ENCODE results near the gene C1R. TPM values are rescaled to one million over a fixed set of nuclear protein-coding genes. Genes with fewer than 3 reads are reported as not detected.
"Not testable (repeated sequence)": the region's sequence is repeated elsewhere in the genome, so short reads cannot be mapped to it uniquely, and the experiment has no call there.

The C1R gene
- total RNA-seq, 2 experiments from 2014 or later, result 4.0 to 5.3 TPM

DNA sequence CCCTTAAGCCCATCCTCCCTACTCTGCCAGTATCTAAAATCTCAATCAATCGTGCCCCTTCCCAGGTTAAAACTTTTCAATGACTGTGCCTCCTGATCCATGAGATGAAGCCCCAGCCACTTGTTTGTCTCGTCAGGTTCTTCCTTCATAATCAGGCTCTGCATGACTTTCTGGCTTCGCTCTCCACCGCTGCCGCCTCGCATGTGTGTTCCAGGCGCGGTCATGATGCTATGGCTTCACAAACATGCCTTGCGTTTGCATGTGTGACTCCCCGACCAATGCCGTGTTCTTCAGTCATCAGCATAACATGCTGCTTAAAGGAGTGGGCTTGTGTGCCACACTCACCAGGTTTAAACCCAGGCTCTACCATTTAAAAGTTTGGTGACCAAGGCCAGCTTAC is 21.8 kb upstream of the C1R start:
- H3K4me1 Mint-ChIP-seq, result peaks cover 33% of the 10 kb centered on the region
- H3K27ac Mint-ChIP-seq, result no peak overlapping the region
- H3K9me3 Mint-ChIP-seq (ENCODE audit: low read depth), result no peaks in the 10 kb centered on the region
- ATAC-seq (no peak), DNase-seq (no peak)
- peaks cover 8% of the 10 kb centered on the region for H3K36me3 Mint-ChIP-seq
- CTCF ChIA-PET, result interaction anchor here (0.9 to 4.0 kb wide), 16 partner anchors 11 to 964 kb away, joined by 3 to 25 read pairs (median 8); partner anchors contain the start of genes C12orf57, CLSTN3, LPCAT3 and RNU7-1
- no peak overlapping the region for H3K4me3 Mint-ChIP-seq
- H3K27me3 Mint-ChIP-seq, result no peaks in the 10 kb centered on the region

DNA sequence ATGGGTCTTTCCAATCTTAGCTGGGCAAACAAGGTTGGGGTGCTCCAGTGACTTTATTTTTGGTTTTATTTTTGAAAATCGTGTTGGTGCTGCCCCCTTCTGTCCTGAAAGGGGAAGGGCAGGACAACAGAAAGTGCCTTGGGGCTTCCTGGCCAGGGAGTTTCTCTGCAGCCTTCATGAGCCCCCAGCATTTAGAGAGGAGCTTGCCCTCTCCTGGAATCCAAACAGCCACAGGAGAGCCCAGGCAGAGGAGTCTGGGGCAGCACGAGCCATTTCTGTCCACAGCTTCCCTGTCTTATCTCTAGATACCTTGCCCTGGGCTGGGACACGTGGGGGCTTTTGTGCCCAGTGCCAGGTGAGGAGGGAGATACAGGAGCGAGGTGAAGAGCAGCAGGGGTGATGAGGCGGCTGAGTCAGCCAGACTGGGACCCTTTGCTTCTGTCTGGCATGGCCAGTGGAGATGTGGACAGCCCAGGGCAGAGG is 21.2 kb upstream of the C1R start:
- CTCF ChIA-PET, result interaction anchor here (0.7 to 4.0 kb wide), 36 partner anchors 9 to 965 kb away, joined by 3 to 25 read pairs (median 4); partner anchors contain the start of genes C12orf57, CLSTN3, COPS7A and LPCAT3
- H3K4me3 Mint-ChIP-seq, result no peak overlapping the region
- peaks cover 33% of the 10 kb centered on the region for H3K4me1 Mint-ChIP-seq
- peak overlapping the region; percentile 59 for H3K27ac Mint-ChIP-seq
- H3K9me3 Mint-ChIP-seq (ENCODE audit: low read depth), result no peaks in the 10 kb centered on the region
- ATAC-seq, result no peak
- peaks cover 8% of the 10 kb centered on the region for H3K36me3 Mint-ChIP-seq
- peak; percentile 61 for DNase-seq
- no peaks in the 10 kb centered on the region for H3K27me3 Mint-ChIP-seq

- no peak for ATAC-seq
- H3K27me3 Mint-ChIP-seq, result no peaks in the 10 kb centered on the region
- no peak overlapping the region for H3K27ac Mint-ChIP-seq
- CTCF ChIA-PET, result interaction anchor here (1.0 to 4.0 kb wide), 19 partner anchors 9 to 526 kb away, joined by 3 to 25 read pairs (median 4); partner anchors contain the start of genes C12orf57, RBP5 and RNU7-1
- H3K36me3 Mint-ChIP-seq, result peaks cover 12% of the 10 kb centered on the region
- H3K4me1 Mint-ChIP-seq, result peaks cover 39% of the 10 kb centered on the region
- no peak for DNase-seq
- H3K9me3 Mint-ChIP-seq (ENCODE audit: low read depth), result no peaks in the 10 kb centered on the region
- H3K4me3 Mint-ChIP-seq, result no peak overlapping the region
Observed at GRCh38 chr12:7112041-7112440, 19.8 kb upstream of the C1R start.

DNA sequence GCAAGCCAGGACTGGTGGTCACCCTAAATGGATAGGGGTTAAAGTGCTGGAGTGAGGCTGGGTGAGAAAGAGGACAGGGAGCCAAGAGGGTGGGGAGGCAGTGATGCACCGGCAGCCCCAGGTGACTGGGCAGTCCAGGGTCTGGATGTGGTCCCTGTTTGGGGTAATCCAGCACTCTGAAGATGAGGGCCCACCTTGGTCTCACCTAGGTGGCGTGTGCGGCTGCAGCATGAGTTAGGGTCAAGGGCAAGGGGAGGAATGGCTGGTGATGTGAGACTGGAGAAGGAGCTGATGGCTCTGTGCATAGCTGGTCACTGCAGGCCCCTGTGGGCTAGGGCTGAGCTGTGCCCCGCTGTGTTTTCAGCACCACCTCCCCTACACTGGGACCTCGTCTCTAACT is 18.4 kb upstream of the C1R start:
- peaks cover 50% of the 10 kb centered on the region for H3K4me1 Mint-ChIP-seq
- CTCF ChIA-PET, result interaction anchor here (1.0 to 4.0 kb wide), 10 partner anchors 12 to 173 kb away, joined by 3 to 25 read pairs (median 4); partner anchors contain the start of genes C12orf57, LPCAT3, RBP5 and RNU7-1
- peaks cover 21% of the 10 kb centered on the region for H3K36me3 Mint-ChIP-seq
- DNase-seq (no peak), ATAC-seq (no peak)
- no peak overlapping the region for H3K27ac Mint-ChIP-seq
- peaks cover 11% of the 10 kb centered on the region for H3K9me3 Mint-ChIP-seq (ENCODE audit: low read depth)
- H3K27me3 Mint-ChIP-seq, result no peaks in the 10 kb centered on the region
- H3K4me3 Mint-ChIP-seq, result no peak overlapping the region

- CTCF ChIA-PET, result interaction anchor here (0.6 to 3.7 kb wide), 31 partner anchors 9 to 259 kb away, joined by 3 to 51 read pairs (median 5); partner anchors contain the start of genes C12orf57, C1R, CDCA3 and LPCAT3
- ATAC-seq, result no peak
- H3K9me3 Mint-ChIP-seq (ENCODE audit: low read depth), result peaks cover 14% of the 10 kb centered on the region
Observed at GRCh38 chr12:7109572-7109920, 17.3 kb upstream of the C1R start.

DNA sequence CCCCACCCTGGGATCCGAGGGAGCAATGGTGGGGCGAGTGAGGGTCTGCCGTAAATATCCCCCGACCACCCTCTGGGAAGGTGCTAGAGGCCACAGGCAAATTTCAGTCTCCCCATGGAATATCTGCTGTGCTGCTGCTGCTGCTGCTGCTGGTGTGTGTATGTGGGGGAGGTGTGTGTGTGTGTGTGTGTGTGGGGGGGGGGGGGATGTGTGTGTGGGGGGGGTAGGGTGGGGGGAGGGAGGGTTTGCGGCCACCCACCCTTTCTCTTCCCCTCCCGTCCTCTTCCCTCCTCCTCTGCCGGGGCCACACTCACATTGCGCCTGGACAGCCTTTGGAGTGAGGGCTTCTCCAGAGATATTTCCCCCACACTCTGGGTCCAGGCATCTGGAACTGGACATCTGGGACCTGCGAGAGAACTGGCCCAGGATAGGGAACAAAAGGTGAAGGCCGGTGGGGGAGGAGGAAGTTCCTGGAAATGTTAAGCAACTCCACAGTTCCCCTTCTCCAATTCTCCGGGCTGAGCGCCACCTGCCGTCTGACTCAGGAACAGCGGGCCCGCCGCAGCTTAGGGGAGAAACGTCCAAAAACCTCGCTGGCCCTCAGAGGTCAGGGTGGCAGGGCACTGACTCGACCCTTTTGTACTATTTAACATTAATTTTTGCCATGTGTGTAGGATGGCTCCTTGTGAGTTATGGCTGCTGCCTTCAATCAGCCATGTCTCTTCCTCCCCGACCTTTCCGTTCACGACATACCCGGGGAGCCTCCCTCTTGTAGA is 16.7 kb upstream of the C1R start, which contains the start of gene C1RL:
TSS of gene C1RL (minus strand) at position 419 of the 776 bp plus-strand sequence. CDS start at position 385, 34 bp downstream.
- ATAC-seq, result peak; percentile 21
- CTCF ChIA-PET, result interaction anchor here (0.6 to 3.7 kb wide), 48 partner anchors 10 to 841 kb away, joined by 3 to 51 read pairs (median 5); partner anchors contain the start of genes C12orf57, C1R, CDCA3 and LPCAT3
- H3K27me3 Mint-ChIP-seq, result no peaks in the 10 kb centered on the region
- peak within 1 kb of the TSS; percentile 97 for H3K27ac Mint-ChIP-seq
- H3K4me3 Mint-ChIP-seq, result peak within 1 kb of the TSS; percentile 99
- peaks cover 52% of the 10 kb centered on the region for H3K4me1 Mint-ChIP-seq
- H3K9me3 Mint-ChIP-seq (ENCODE audit: low read depth), result peaks cover 14% of the 10 kb centered on the region
- DNase-seq, result peak; percentile 87
- H3K36me3 Mint-ChIP-seq, result peaks cover 26% of the 10 kb centered on the region

More at GRCh38 chr12:7109572-7109920, 17.3 kb upstream of the C1R start:
- peak overlapping the region; percentile 57 for H3K27ac Mint-ChIP-seq
- H3K36me3 Mint-ChIP-seq, result peaks cover 25% of the 10 kb centered on the region
- H3K4me1 Mint-ChIP-seq, result peaks cover 53% of the 10 kb centered on the region
- DNase-seq, result no peak
- peak overlapping the region; percentile 99 for H3K4me3 Mint-ChIP-seq
- no peaks in the 10 kb centered on the region for H3K27me3 Mint-ChIP-seq

GRCh38 chr12:7108003-7108795 is 16.0 kb upstream of the C1R start:
- DNase-seq (peak; percentile 93), ATAC-seq (peak; percentile 97)
- CTCF ChIA-PET, result interaction anchor here (0.6 to 3.7 kb wide), 41 partner anchors 9 to 842 kb away, joined by 3 to 51 read pairs (median 6); partner anchors contain the start of genes C12orf57, C1R, CDCA3 and ENO2
- H3K27me3 Mint-ChIP-seq, result no peaks in the 10 kb centered on the region
- peaks cover 55% of the 10 kb centered on the region for H3K4me1 Mint-ChIP-seq
- H3K4me3 Mint-ChIP-seq, result peak overlapping the region; percentile 99
- peaks cover 14% of the 10 kb centered on the region for H3K9me3 Mint-ChIP-seq (ENCODE audit: low read depth)
- H3K27ac Mint-ChIP-seq, result peak overlapping the region; percentile 97
- H3K36me3 Mint-ChIP-seq, result peaks cover 30% of the 10 kb centered on the region

DNA sequence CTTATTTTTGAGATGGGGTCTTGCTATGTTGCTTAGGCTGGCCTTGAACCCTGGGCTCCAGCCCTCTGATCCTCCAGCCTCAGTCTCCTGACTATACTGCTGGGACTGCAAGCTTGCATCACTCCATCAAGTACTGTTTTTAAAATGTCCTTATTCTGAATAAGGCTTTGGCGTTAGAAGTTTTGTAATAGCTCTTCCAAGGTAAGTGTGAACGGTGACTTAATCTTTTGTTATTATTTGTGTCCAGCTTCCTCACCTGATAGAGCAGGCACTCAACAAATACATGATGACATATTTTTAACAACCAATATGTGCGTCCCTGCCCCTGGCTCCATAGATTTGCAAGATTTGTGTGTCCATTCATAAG is 15.4 kb upstream of the C1R start:
- Mint-ChIP-seq H3K9me3 (ENCODE audit: low read depth) (peaks cover 14% of the 10 kb centered on the region), H3K4me1 (peaks cover 56% of the 10 kb centered on the region), H3K36me3 (peaks cover 30% of the 10 kb centered on the region), H3K27me3 (no peaks in the 10 kb centered on the region), H3K27ac (peak overlapping the region; percentile 97), H3K4me3 (peak overlapping the region; percentile 99)
- CTCF ChIA-PET, result interaction anchor here (1.1 to 3.7 kb wide), 25 partner anchors 8 to 235 kb away, joined by 3 to 51 read pairs (median 7); partner anchors contain the start of genes C12orf57, ENO2, LPCAT3 and PEX5
- ATAC-seq, result no peak
- DNase-seq, result no peak

- CTCF ChIA-PET, result interaction anchor here (1.1 to 3.7 kb wide), 21 partner anchors 8 to 216 kb away, joined by 3 to 51 read pairs (median 7); partner anchors contain the start of genes C12orf57, ENO2, LPCAT3 and PEX5
- not testable (repeated sequence) for H3K27me3 Mint-ChIP-seq, ATAC-seq, H3K4me3 Mint-ChIP-seq, H3K27ac Mint-ChIP-seq, DNase-seq
- peaks cover 14% of the 10 kb centered on the region for H3K9me3 Mint-ChIP-seq (ENCODE audit: low read depth)
- H3K4me1 Mint-ChIP-seq, result peaks cover 60% of the 10 kb centered on the region
- peaks cover 30% of the 10 kb centered on the region for H3K36me3 Mint-ChIP-seq
Observed at GRCh38 chr12:7107181-7107580, 14.9 kb upstream of the C1R start.

- Mint-ChIP-seq H3K4me1 (peaks cover 57% of the 10 kb centered on the region), H3K9me3 (ENCODE audit: low read depth) (peaks cover 14% of the 10 kb centered on the region), H3K4me3 (no peak overlapping the region), H3K27me3 (no peaks in the 10 kb centered on the region), H3K27ac (no peak overlapping the region), H3K36me3 (peaks cover 34% of the 10 kb centered on the region)
- ATAC-seq (no peak), DNase-seq (no peak)
- CTCF ChIA-PET, result interaction anchor here (2.3 to 3.7 kb wide), 3 partner anchors 25 to 181 kb away, joined by 10 to 31 read pairs (median 28); partner anchors contain the start of gene LPCAT3
Observed at GRCh38 chr12:7106082-7106481, 13.8 kb upstream of the C1R start.

DNA sequence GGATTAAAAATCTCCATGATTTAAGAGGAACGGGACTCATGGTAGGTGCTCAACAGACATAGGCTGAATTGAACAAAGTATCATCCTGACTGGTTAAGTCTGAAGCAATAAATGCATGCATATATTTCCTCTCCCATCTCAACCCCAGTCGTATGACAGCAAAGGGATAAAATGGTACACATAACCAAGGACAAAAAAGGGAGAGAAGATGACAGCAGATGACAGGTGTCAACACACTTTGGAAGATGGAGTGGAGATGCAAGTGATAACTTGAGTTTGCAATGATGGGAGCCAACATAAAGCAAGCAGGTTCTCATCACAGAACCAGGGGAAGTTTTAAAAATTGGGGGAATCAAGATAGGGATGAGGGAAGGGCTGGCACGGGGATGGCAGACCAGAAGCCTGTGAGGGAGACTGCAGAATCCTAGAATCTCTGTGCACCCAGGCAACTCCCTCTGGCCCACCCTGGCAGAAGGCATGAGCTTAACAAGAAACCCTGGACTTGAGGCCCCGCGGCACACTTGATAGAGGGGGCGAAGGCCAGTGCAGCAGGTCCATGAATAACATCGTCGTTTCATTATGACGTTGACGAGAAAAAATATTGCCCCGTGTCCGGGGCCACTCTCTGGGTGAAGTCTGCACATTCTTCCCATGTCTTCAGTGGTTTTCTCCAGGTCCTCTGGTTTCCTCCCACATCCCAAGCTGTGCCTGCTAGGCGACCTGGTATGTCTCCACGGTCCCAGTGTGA is 11.8 kb upstream of the C1R start:
- ATAC-seq (no peak), DNase-seq (no peak)
- Mint-ChIP-seq H3K27ac (no peak overlapping the region), H3K4me1 (peaks cover 38% of the 10 kb centered on the region), H3K9me3 (ENCODE audit: low read depth) (peaks cover 14% of the 10 kb centered on the region), H3K36me3 (peaks cover 40% of the 10 kb centered on the region), H3K4me3 (no peak overlapping the region), H3K27me3 (no peaks in the 10 kb centered on the region)
- CTCF ChIA-PET, result interaction anchor here (0.8 to 1.9 kb wide), 4 partner anchors 9 to 166 kb away, joined by 3 to 8 read pairs (median 4); no protein-coding TSS in a partner anchor

DNA sequence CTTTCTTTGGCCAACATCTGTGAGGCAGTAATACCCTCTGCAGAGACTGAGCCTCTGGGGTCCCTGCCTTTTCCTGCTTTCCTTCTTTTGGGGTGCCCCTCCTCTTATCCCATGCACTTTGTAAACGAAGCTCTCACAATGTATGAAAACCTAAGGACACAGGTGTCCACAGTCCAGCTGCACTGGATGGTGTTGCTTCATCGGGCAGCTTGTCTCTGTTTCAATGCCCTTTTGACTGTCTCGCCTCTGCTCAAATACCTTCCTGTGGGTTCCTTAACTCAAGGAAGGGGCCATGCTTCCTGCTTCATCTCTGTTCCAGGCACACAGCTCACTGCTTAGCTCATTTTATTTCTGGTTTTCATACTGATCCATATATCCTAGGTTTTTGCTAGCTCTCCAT is 10.3 kb upstream of the C1R start:
- DNase-seq (no peak), ATAC-seq (no peak)
- no peaks in the 10 kb centered on the region for H3K27me3 Mint-ChIP-seq
- H3K4me1 Mint-ChIP-seq, result peaks cover 33% of the 10 kb centered on the region
- peaks cover 14% of the 10 kb centered on the region for H3K9me3 Mint-ChIP-seq (ENCODE audit: low read depth)
- H3K36me3 Mint-ChIP-seq, result peaks cover 45% of the 10 kb centered on the region
- no peak overlapping the region for H3K4me3 Mint-ChIP-seq
- no peak overlapping the region for H3K27ac Mint-ChIP-seq
- CTCF ChIA-PET, result interaction anchor here (0.7 to 1.8 kb wide), 2 partner anchors 9 to 10 kb away, joined by 3 to 4 read pairs; no protein-coding TSS in a partner anchor
